Measurements from ENCODE around the gene SMAD1.
"Not testable (repeated sequence)": the region's sequence is repeated elsewhere in the genome, so short reads cannot be mapped to it uniquely, and the experiment has no call there.

Gene SMAD1

DNA sequence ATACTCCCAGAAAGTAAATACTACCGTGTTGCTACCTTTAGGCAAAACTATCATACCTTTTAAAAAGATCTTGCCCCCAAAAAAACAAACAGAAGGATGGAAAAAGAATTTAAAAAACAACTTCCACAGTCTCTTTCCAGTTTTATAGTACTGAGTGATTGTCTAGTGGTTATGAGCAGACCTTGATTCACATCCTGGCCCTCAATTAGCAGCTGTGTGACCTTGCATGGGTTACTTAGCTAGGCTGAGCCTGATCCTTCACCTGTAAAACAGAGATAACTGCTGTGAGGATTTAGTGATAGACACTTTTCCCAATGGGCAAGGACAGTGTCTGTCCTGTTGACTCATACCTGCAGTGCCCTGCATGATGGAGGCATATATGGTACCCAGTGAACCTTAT lies 49.0 kb downstream of the SMAD1 start:
- DNase-seq, result no peak

DNA sequence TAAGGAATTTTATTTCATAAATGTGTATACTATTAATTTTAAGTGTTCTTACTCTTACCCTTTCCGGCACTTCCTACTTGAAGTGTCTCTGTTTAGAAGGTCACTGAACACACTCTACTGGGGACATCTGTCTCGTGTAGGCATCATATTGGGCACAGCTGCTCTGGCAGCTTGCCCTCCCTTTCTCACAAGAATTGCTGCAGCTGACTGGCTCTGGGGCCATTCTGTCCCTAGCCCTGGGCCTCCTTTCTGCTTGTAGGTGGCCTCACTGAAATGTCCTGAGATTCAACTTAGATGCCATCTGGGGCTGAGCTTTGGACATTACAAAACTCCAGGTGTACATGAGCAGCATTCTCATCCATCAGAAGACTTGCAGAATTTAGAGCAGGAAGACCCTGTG lies 49.6 kb downstream of the SMAD1 start:
- no peak for DNase-seq

- no peak for DNase-seq
Measured at GRCh38 chr4:145531859-145532258, 50.2 kb downstream of the SMAD1 start.

GRCh38 chr4:145533001-145533400 lies 51.3 kb downstream of the SMAD1 start:
- DNase-seq, result no peak

DNA sequence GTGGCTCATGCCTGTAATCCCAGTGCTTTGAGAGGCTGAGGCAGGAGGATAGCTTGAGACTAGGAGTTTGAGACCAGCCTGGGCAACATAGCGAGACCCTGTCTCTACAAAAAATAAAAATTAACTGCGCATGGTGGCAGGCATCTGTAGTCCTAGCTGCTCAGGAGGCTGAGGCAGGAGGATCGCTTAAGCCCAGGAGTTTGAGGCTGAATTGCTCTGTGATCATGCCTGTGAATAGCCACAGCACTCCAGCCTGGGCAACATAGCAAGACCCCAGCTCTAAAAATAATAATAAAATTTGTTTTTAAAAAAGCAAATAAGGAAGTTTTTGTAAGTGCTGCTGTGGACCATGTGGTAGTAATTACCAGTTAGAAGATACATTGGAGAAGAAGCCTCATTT lies 51.8 kb downstream of the SMAD1 start:
- not testable (repeated sequence) for DNase-seq

GRCh38 chr4:145533961-145534360 lies 52.3 kb downstream of the SMAD1 start:
- DNase-seq, result no peak

- DNase-seq, result no peak
Measured at GRCh38 chr4:145535202-145535601, 53.5 kb downstream of the SMAD1 start.

DNA sequence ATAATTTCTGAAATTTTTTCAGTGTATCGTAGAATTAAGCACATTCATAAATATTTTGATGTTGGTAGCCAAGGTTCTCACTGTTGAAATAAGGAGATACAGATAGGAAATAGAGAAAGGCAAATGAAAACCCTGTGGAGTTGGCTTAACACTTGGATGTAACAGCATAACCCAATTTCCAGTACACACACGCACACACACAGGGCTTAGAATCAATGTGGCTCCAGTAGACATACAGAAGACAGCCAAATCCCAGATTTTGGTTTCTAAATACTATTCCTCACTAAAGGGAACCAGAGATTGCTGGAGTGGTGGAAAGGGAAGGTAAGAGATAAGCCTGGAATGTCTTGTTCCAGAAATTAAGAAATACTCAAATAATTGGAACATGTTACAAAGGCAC lies 54.4 kb downstream of the SMAD1 start:
- DNase-seq, result no peak

DNA sequence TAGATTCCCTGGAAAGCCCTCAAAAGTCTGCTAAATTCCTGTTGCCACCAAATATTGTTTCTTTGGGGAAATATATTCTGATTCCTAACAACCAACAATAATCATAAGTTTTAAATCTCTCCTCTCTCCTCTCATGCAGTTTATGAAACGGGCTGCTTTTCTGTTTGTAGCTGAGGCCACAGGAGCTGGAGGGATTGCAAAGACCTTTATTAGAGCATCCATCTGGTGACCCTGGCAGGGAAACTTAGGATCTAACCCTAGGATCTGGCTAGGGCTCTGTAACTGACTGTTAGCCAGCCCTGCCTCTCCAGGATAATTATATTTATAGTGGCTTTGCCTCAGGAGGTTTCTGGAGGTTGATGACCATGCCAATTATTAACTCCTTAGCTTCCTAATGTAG lies 56.9 kb downstream of the SMAD1 start:
- DNase-seq, result no peak

GRCh38 chr4:145539671-145540070 lies 58.0 kb downstream of the SMAD1 start:
- no peak for DNase-seq

DNA sequence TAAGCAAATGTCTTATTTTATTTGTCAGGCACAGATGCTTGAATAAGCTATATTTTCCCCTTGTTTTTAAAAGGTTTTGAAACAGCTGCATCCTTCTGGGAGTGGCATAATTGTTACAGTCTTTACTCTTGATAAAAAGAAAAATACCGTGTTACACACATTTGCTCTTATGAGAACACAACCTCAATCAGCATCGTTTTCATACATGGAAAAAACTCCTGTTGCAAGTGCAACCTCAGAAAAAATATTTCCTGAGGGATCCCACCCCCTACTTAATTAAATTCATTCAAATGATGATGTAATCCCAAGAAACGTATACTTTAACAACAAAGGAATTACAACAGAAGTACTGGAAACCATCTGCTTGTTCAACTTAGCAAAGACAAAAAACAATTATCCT lies 58.6 kb downstream of the SMAD1 start:
- peak; percentile 64 for DNase-seq

DNA sequence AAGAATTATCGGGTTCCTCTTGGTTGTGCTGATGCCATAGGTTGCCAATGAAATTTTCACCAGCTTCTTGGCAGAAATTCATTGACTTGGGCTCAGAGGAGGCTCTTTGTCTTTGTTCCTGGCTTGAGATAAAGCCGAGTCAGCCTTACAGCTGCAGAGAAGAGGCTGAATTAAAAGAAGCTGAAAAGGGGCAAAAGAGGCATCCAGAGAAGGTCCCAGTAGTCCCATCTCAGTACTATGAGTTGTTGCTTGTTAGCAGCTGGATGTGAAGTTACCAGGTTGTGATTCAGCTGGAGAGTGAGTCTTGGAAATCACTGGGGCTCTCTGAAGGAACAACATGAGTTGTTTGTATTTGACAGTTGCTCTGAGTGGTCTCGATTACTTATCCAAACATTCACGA lies 59.7 kb downstream of the SMAD1 start:
- no peak for DNase-seq

DNA sequence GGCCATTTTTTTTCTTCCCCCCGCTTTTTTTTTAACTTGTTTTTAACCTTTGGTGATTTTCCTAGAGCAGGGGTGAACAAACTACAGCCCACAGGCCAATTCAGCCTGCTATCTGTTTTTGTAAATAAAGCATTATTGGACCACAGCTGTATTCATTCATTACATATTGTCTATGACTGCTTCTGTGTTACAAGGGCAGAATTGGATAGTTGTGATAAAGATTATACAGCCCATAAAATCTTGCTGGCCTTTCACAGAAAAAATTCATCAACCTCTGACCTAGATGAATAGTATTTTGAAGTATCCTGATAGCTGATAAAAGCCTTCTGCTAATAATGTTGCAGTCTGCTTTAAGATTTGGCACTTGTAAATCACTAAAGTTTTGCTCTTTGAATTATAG lies 63.4 kb downstream of the SMAD1 start:
- no peak for DNase-seq

- DNase-seq, result peak; percentile 87
Measured at GRCh38 chr4:145545538-145546174, 64.0 kb downstream of the SMAD1 start.

DNA sequence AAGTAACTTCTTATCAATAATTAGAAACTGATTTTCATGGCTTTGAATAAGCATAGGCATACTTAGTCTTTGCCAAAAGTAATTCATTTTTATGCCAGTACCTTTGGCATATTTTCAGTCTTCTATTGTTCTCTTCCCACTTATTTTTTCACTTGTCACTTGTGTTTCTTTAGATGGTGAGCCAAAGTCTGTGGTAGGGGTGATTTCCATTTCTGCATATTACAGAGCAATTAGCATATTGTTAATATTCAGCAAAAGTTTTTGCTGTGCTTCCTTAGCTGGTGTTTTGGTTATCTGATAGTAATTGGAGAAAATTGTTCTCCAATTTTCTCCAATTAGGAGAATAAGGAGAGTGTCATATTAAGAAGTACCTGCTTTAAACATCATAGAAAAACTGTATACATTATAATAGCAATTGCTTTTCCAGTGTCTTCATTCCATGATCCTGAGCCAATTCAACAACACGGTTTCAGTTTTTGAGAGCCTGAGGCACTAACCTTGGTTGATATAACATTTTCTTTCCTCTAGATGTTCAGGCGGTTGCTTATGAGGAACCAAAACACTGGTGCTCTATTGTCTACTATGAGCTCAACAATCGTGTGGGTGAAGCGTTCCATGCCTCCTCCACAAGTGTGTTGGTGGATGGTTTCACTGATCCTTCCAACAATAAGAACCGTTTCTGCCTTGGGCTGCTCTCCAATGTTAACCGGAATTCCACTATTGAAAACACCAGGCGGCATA lies 64.7 kb downstream of the SMAD1 start:
- no peak for DNase-seq

- no peak for DNase-seq
Measured at GRCh38 chr4:145551660-145552059, 70.0 kb downstream of the SMAD1 start.

GRCh38 chr4:145552181-145552822 lies 70.6 kb downstream of the SMAD1 start:
- DNase-seq, result no peak

- DNase-seq, result no peak
Measured at GRCh38 chr4:145553375-145553774, 71.7 kb downstream of the SMAD1 start.

GRCh38 chr4:145554691-145555090 lies 73.0 kb downstream of the SMAD1 start:
- no peak for DNase-seq

DNA sequence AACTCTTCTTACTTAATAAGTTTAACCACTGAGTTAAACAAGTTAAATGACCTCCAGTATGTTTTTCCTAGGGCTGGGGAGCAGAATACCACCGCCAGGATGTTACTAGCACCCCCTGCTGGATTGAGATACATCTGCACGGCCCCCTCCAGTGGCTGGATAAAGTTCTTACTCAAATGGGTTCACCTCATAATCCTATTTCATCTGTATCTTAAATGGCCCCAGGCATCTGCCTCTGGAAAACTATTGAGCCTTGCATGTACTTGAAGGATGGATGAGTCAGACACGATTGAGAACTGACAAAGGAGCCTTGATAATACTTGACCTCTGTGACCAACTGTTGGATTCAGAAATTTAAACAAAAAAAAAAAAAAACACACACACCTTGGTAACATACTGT lies 76.1 kb downstream of the SMAD1 start:
- peak; percentile 67 for DNase-seq

GRCh38 chr4:145563293-145563985 lies 81.8 kb downstream of the SMAD1 start:
- DNase-seq, result no peak

DNA sequence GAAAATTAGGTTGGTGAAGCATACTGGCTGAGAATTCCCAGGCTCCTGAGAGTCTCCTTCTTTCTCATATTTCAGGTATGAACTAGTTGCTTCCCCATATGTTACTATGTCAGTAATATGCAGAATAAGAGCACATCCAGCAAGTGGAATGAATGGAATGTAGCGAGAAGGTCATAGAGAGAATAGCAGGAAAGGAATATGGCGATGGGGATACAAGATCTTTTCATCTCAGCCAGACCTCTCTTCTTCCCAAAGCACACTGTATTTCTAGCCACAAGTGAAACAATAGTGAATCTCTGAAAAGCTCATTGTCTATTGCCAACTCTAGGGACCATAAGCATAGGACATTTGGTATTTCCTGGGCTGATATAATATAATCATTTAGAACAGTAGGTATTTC lies 82.9 kb downstream of the SMAD1 start:
- DNase-seq, result peak; percentile 23

- DNase-seq, result peak; percentile 30
Measured at GRCh38 chr4:145565328-145565727, 83.7 kb downstream of the SMAD1 start.

Data from fibroblast of skin of right quadriceps (primary cell).